Measurements from ENCODE around the gene YIPF5.

YIPF5 gene

GRCh38 chr5:144135113-144135762 lies 35.2 kb downstream of the YIPF5 start:
- in situ Hi-C loops (cut with HindIII; ENCODE audit: low sequenced_read_pairs): no loop called here
- DNase-seq (ENCODE audit: low read depth): no peak
- H3K4me3 ChIP-seq (ENCODE audit: low read depth, low read length): no peak overlapping the region
- no peak for TF ChIP-seq CTCF (IDR thresholded peaks at IDR 0.05; ENCODE audit: low read depth, low read length, missing control alignments)

DNA sequence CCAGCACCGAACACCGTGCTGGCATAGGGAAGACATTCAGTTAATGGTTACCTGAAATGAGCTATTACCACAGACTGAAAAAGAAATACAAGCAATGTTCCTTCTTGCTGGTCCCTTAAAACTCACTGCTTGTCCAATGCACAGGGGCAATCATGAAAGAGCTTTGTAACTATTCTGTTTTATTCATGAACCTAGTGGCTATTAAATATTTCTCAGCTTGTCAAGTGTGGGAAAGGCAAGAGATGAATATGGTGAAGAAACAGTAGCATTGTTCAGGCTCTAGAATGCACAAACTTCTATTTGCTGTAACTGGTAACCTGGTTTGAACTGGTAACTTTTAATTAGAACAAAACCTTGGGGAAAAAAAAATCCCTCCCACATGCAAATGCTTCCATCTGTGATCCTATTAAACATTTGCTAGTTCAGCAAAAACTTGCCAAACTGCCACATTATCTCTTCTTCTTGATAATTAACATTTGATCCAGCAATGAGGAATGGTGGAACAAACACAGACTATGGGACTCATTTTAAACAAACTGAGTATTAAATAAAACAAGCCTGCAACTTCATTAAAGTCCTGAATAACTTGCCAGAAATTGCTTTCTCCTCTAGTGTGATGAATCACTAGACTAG lies 36.1 kb downstream of the YIPF5 start:
- no peak overlapping the region for H3K4me3 ChIP-seq (ENCODE audit: low read depth, low read length)
- no peak for TF ChIP-seq CTCF (IDR thresholded peaks at IDR 0.05; ENCODE audit: low read depth, low read length, missing control alignments)
- DNase-seq (ENCODE audit: low read depth): no peak
- in situ Hi-C loops (cut with HindIII; ENCODE audit: low sequenced_read_pairs): no loop called here

DNA sequence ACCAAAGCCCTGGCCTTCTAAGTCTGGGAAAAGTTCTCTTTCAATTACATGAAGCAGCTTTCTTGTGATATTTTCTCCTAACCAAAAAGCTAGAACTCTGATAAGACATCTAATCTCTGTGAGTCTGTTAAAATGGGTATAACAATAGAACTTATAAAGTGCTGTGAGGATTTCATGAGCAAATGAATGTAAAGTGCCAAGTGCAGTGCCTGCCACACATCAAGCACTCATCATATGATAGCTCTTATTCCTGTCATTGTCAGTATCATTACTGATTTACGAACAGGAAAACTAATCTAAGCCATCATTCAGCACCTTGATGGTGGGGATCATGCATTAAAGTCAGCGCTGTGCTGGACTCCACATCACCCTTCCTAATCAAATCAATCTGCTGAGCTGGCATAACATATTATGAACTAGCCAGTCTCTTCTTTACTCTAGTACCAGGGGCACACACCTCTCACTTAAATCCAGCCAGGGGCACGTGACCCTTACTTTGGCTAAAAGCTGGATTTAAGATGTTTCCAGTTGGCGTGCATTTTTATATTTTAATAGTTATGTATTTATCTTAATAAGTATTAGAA lies 37.3 kb downstream of the YIPF5 start:
- no peak for DNase-seq (ENCODE audit: low read depth)
- no peak overlapping the region for H3K4me3 ChIP-seq (ENCODE audit: low read depth, low read length)
- no peak for TF ChIP-seq CTCF (IDR thresholded peaks at IDR 0.05; ENCODE audit: low read depth, low read length, missing control alignments)
- in situ Hi-C loops (cut with HindIII; ENCODE audit: low sequenced_read_pairs): no loop called here

DNA sequence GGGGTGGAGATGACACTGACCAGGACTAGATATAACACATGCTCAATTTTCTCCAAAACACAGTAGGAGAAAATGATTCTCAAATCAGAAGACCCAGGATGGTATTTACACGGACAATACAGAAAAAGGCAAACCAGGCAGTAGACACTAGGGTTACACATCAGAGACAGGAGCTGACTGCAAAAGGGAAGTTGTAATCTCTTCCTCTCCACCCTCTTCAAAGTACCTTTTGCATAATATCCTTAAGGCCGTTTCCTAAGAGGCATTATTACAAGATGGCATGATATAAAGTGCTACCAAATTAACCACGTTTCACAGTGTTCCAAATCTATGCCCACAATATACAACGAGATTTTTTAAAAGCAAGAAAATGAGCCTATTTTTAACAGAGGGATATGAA lies 39.2 kb downstream of the YIPF5 start:
- TF ChIP-seq CTCF (IDR thresholded peaks at IDR 0.05; ENCODE audit: low read depth, low read length, missing control alignments): no peak
- no peak for DNase-seq (ENCODE audit: low read depth)
- in situ Hi-C loops (cut with HindIII; ENCODE audit: low sequenced_read_pairs): no loop called here
- no peak overlapping the region for H3K4me3 ChIP-seq (ENCODE audit: low read depth, low read length)

DNA sequence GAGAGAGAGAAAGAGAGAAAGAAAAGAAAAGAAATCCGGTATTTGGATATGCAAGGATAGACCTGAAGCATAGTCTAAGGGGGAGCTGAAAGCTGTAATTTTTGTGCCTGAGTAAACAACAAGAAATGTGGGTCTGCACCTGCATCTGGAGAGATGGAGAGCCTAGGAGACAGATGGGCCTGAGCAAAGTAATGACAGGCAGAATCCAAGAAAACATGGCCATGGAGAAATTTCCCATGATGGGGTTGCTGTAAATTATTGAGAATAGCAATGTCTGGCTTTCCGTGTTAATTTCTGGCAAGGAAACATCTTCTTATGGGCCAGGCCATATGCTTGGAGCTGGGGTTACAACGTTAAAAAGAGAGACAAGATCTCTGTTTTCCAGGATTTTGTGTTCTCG lies 40.2 kb downstream of the YIPF5 start:
- no peak overlapping the region for H3K4me3 ChIP-seq (ENCODE audit: low read depth, low read length)
- no peak for DNase-seq (ENCODE audit: low read depth)
- no peak for TF ChIP-seq CTCF (IDR thresholded peaks at IDR 0.05; ENCODE audit: low read depth, low read length, missing control alignments)
- in situ Hi-C loops (cut with HindIII; ENCODE audit: low sequenced_read_pairs): no loop called here

GRCh38 chr5:144128844-144129243 lies 41.6 kb downstream of the YIPF5 start:
- no peak for TF ChIP-seq CTCF (IDR thresholded peaks at IDR 0.05; ENCODE audit: low read depth, low read length, missing control alignments)

More at GRCh38 chr5:144128844-144129243, 41.6 kb downstream of the YIPF5 start:
- H3K4me3 ChIP-seq (ENCODE audit: low read depth, low read length): no peak overlapping the region
- in situ Hi-C loops (cut with HindIII; ENCODE audit: low sequenced_read_pairs): no loop called here
- no peak for DNase-seq (ENCODE audit: low read depth)

Measured in astrocyte of the cerebellum (primary cell).